ENCODE data around the gene HSPA2.

GRCh38 chr14:64515053-64515452 lies 25.5 kb upstream of the HSPA2 start:
- TF ChIP-seq CTCF (IDR thresholded peaks at IDR 0.05; ENCODE audit: poor library complexity) (no peak), EZH2phosphoT487 (IDR thresholded peaks at IDR 0.05; ENCODE audit: low read depth, severe bottlenecking, unreplicated experiment) (no peak), EZH2 (IDR thresholded peaks at IDR 0.05; ENCODE audit: borderline replicate concordance) (no peak)
